Tibial artery (tissue), 4 donors: ENCODE measurements around the gene MACROD2.

Experiments used
- DNase-seq, 2 donors: peaks; one replicate each; pipeline ENCODE4 v3.0.0-alpha.2; 2019
- H3K27ac ChIP-seq, 2 donors: fragments of 200-600 bp; sonication (generic) in 1 of 2; 1 replicate in 1 of 2; 2 replicates in 1 of 2; pipeline ENCODE4 v1.5.1; 2018 to 2019; ENCODE audit warnings: mild to moderate bottlenecking in 1 of 2
- H3K27me3 ChIP-seq, 2 donors: fragments of 200-600 bp; sonication (generic) in 1 of 2; one replicate each; pipeline versions ENCODE4 v1.5.1 to v1.6.0; 2016 to 2019
- H3K36me3 ChIP-seq, 3 donors: fragments of 200-600 bp; sonication (generic) in 2 of 3; one replicate each; pipeline ENCODE4 v1.5.1; 2016 to 2019; ENCODE audit warnings: mild to moderate bottlenecking in 2 of 3
- H3K4me1 ChIP-seq, 4 donors: fragments of 200-600 bp; sonication (generic) in 2 of 4; 1 replicate in 3 of 4; 2 replicates in 1 of 4; pipeline ENCODE4 v1.5.1; 2016 to 2019
- H3K4me3 ChIP-seq, 2 donors: fragments of 200-600 bp; sonication (generic) in 1 of 2; 1 replicate in 1 of 2; 2 replicates in 1 of 2; pipeline ENCODE4 v1.5.1; 2018 to 2019; ENCODE audit warnings: mild to moderate bottlenecking in 2 of 2
- H3K9me3 ChIP-seq, 3 donors: fragments of 200-600 bp; sonication (generic) in 1 of 3; one replicate each; pipeline ENCODE4 v1.5.1; 2016 to 2019
- CTCF ChIP-seq, 2 experiments: fragments of 200-600 bp in 1 of 2; fragments of 450-650 bp in 1 of 2; IDR thresholded peaks; one replicate each; pipeline ENCODE4 v1.5.1; 2017 to 2019; ENCODE audit warnings: antibody characterized with exemption in 2 of 2, mild to moderate bottlenecking in 1 of 2, moderate library complexity in 1 of 2
- intact Hi-C: fragments of 100-400 bp; cut with DNase I; formaldehyde crosslinking; loops from one replicate; pipeline ENCODE4 v1.15.0; 2023; ENCODE audit warnings: low total_unique reads

MACROD2 gene

GRCh38 chr20:15726416-15726815 lies 1731.1 kb downstream of the MACROD2 start:
- Histone ChIP-seq H3K36me3 (no peaks in the 10 kb centered on the region), H3K4me1 (no peaks in the 10 kb centered on the region), H3K27me3 (no peaks in the 10 kb centered on the region), H3K9me3 (peaks cover 0 to 7% (median 0%) of the 10 kb centered on the region in 3 donors), H3K4me3 (no peak overlapping the region), H3K27ac (no peak overlapping the region)
- intact Hi-C loops = no loop called here
- DNase-seq = no peak
- TF ChIP-seq CTCF (IDR thresholded peaks at IDR 0.05) = no peak

- Histone ChIP-seq H3K4me3 (no peak overlapping the region), H3K4me1 (no peaks in the 10 kb centered on the region), H3K36me3 (no peaks in the 10 kb centered on the region), H3K27me3 (no peaks in the 10 kb centered on the region), H3K9me3 (peaks cover 0 to 4% (median 0%) of the 10 kb centered on the region in 3 donors), H3K27ac (no peak overlapping the region)
- TF ChIP-seq CTCF (IDR thresholded peaks at IDR 0.05) = no peak
- no peak for DNase-seq
- intact Hi-C loops = no loop called here
Measured at GRCh38 chr20:15734052-15734451, 1738.7 kb downstream of the MACROD2 start.

GRCh38 chr20:15739035-15739434 lies 1743.7 kb downstream of the MACROD2 start:
- no peaks in the 10 kb centered on the region for H3K27me3 ChIP-seq
- no peaks in the 10 kb centered on the region for H3K4me1 ChIP-seq
- no peak for DNase-seq
- intact Hi-C loops = no loop called here
- no peak overlapping the region for H3K4me3 ChIP-seq
- H3K9me3 ChIP-seq = no peaks in the 10 kb centered on the region
- TF ChIP-seq CTCF (IDR thresholded peaks at IDR 0.05) = no peak
- no peaks in the 10 kb centered on the region for H3K36me3 ChIP-seq
- H3K27ac ChIP-seq = no peak overlapping the region

GRCh38 chr20:15740046-15740775 lies 1744.9 kb downstream of the MACROD2 start:
- Histone ChIP-seq H3K27me3 (no peaks in the 10 kb centered on the region), H3K9me3 (no peaks in the 10 kb centered on the region), H3K27ac (no peak overlapping the region), H3K4me3 (no peak overlapping the region), H3K4me1 (no peaks in the 10 kb centered on the region), H3K36me3 (no peaks in the 10 kb centered on the region)
- no peak for TF ChIP-seq CTCF (IDR thresholded peaks at IDR 0.05)
- DNase-seq = no peak
- intact Hi-C loops = no loop called here

GRCh38 chr20:15742087-15742486 lies 1746.8 kb downstream of the MACROD2 start:
- no peak overlapping the region for H3K4me3 ChIP-seq
- H3K4me1 ChIP-seq = no peaks in the 10 kb centered on the region
- H3K27ac ChIP-seq = no peak overlapping the region
- intact Hi-C loops = no loop called here
- H3K9me3 ChIP-seq = peaks cover 0 to 4% (median 0%) of the 10 kb centered on the region in 3 donors
- no peak for TF ChIP-seq CTCF (IDR thresholded peaks at IDR 0.05)
- DNase-seq = no peak
- H3K36me3 ChIP-seq = no peaks in the 10 kb centered on the region
- H3K27me3 ChIP-seq = no peaks in the 10 kb centered on the region
